HepG2 (cell line): ENCODE measurements around the gene EEPD1. TPM values are rescaled to one million over a fixed set of nuclear protein-coding genes. Genes with fewer than 3 reads are reported as not detected.

Source experiments
- ATAC-seq: fragments of 200-7000 bp; cut with Tn5 transposase; 3 replicates; pipeline ENCODE4 v1.9.1; 2020; ENCODE audit warnings: mild to moderate bottlenecking, moderate library complexity
- BruUV-seq: library from RNA; stranded (reverse); fragments of 400-500 nt; replicated peaks from 2 replicates; lab custom pipeline; 2021; lab: Mats Ljungman, UMichigan
- CTCF ChIA-PET: fragments of 300-600 bp; formaldehyde crosslinking; extraction: SDS; loops from one replicate; lab custom pipeline; 2021; ENCODE audit warnings: low total read pairs, inconsistent platforms, low intra/inter-chr PET ratio; lab: Yijun Ruan, JAX
- POLR2A ChIA-PET: fragments of 350-600 bp; sonication (Branson Sonifier 250); formaldehyde crosslinking; loops from one replicate; lab custom pipeline; 2020; ENCODE audit warnings: antibody characterized with exemption, inconsistent platforms; lab: Yijun Ruan, JAX
- DNase-seq: peaks from one replicate; pipeline ENCODE4 v3.0.0-alpha.2; 2015; ENCODE audit warnings: low spot score
- FAIRE-seq: peaks from 3 replicates; lab custom pipeline; 2011; peaks lifted over from hg19 to GRCh38; lab: Jason Lieb, UNC
- H2AFZ ChIP-seq: one replicate; pipeline ENCODE4 v1.6.1; 2011; ENCODE audit warnings: low read length, inconsistent platforms
- H3K27ac ChIP-seq: fragments of 300-600 bp; 3 replicates; pipeline ENCODE4 v1.8.0; 2011; ENCODE audit warnings: mixed run types, mild to moderate bottlenecking, mixed read lengths, low read length, inconsistent platforms; ENCODE audit not compliant: insufficient read depth; ENCODE audit errors: extremely low read length
- H3K27me3 ChIP-seq, 2 experiments: fragments of 200-600 bp in 1 of 2; 2 replicates in 1 of 2; 3 replicates in 1 of 2; pipeline versions ENCODE4 v1.6.0 to v1.8.0; 2011; ENCODE audit warnings: low read length in 2 of 2, mild to moderate bottlenecking in 2 of 2, moderate library complexity in 2 of 2, inconsistent platforms in 1 of 2; ENCODE audit not compliant: insufficient read depth in 2 of 2, control insufficient read depth in 1 of 2
- H3K36me3 ChIP-seq, 2 experiments: fragments of 200-600 bp in 1 of 2; replicated peaks in 1 of 2; 2 replicates in 1 of 2; 3 replicates in 1 of 2; pipeline versions ENCODE4 v1.5.1 to v1.8.0; 2011; ENCODE audit warnings: low read length in 2 of 2, inconsistent platforms in 1 of 2; ENCODE audit not compliant: insufficient read depth in 2 of 2, control insufficient read depth in 1 of 2
- H3K4me1 ChIP-seq: 2 replicates; pipeline ENCODE4 v1.5.1; 2012; ENCODE audit warnings: low read length, inconsistent platforms; ENCODE audit not compliant: insufficient read depth
- H3K4me2 ChIP-seq: 2 replicates; pipeline ENCODE4 v1.6.0; 2011; ENCODE audit warnings: low read depth, low read length, inconsistent platforms
- H3K4me3 ChIP-seq, 3 experiments: fragments of 200-600 bp in 1 of 3; sonication (generic), shearing (Covaris generic) in 1 of 3; replicated peaks in 1 of 3; 2 replicates each; pipeline ENCODE4 v1.5.1; 2011 to 2016; ENCODE audit warnings: low read length in 3 of 3, inconsistent platforms in 2 of 3, low read depth in 2 of 3, mild to moderate bottlenecking in 2 of 3, control low read depth in 1 of 3, mixed read lengths in 1 of 3; ENCODE audit not compliant: insufficient read depth in 1 of 3
- H3K79me2 ChIP-seq: one replicate; pipeline ENCODE4 v1.6.1; 2011; ENCODE audit warnings: low read length, inconsistent platforms; ENCODE audit not compliant: insufficient read depth
- H3K9ac ChIP-seq: 2 replicates; pipeline ENCODE4 v1.6.0; 2011; ENCODE audit warnings: mild to moderate bottlenecking, low read depth, low read length, inconsistent platforms; ENCODE audit not compliant: insufficient read depth
- H3K9me3 ChIP-seq: 2 replicates; pipeline ENCODE4 v1.5.1; 2012; ENCODE audit warnings: mild to moderate bottlenecking, low read length
- H4K20me1 ChIP-seq: 2 replicates; pipeline ENCODE4 v1.6.0; 2011; ENCODE audit warnings: inconsistent platforms, mild to moderate bottlenecking, low read length, moderate library complexity; ENCODE audit not compliant: insufficient read depth
- ARHGAP35 ChIP-seq: sonication (generic); formaldehyde crosslinking; IDR thresholded peaks from 2 replicates; pipeline ENCODE4 v1.9.0; 2022; ENCODE audit warnings: mild to moderate bottlenecking, inconsistent platforms, moderate library complexity, missing genetic modification reagents, borderline replicate concordance
- EEA1 ChIP-seq: sonication (generic); formaldehyde crosslinking; IDR thresholded peaks from 2 replicates; pipeline ENCODE4 v1.5.1; 2020; ENCODE audit warnings: mild to moderate bottlenecking, missing genetic modification reagents, borderline replicate concordance
- IKZF1 ChIP-seq: fragments of 450-650 bp; IDR thresholded peaks from 2 replicates; pipeline ENCODE4 v1.7.1; 2016
- IRX3 ChIP-seq: sonication (generic); formaldehyde crosslinking; IDR thresholded peaks from 2 replicates; pipeline ENCODE4 v1.8.1; 2023; ENCODE audit warnings: mild to moderate bottlenecking, low read depth, missing genetic modification reagents, borderline replicate concordance
- MLLT10 ChIP-seq: sonication (generic); formaldehyde crosslinking; IDR thresholded peaks from 2 replicates; pipeline ENCODE4 v1.4.0; 2020; ENCODE audit warnings: missing genetic modification reagents
- MTF1 ChIP-seq: sonication (generic); formaldehyde crosslinking; IDR thresholded peaks from 2 replicates; pipeline ENCODE4 v1.5.0; 2020; ENCODE audit warnings: missing genetic modification reagents
- MXD4 ChIP-seq: IDR thresholded peaks from 2 replicates; pipeline ENCODE4 v1.6.1; 2016; ENCODE audit warnings: mild to moderate bottlenecking, missing biosample characterization, missing genetic modification reagents
- RBM39 ChIP-seq: fragments of 200-400 bp; formaldehyde crosslinking; IDR thresholded peaks from one replicate; pipeline ENCODE4 v1.6.1; 2018; ENCODE audit warnings: antibody characterized with exemption, mild to moderate bottlenecking, low read depth, low read length; ENCODE audit not compliant: poor library complexity, severe bottlenecking
- SP2 ChIP-seq: sonication (generic); formaldehyde crosslinking; IDR thresholded peaks from 2 replicates; pipeline ENCODE4 v1.5.1; 2020; ENCODE audit warnings: mild to moderate bottlenecking, missing genetic modification reagents
- ZNF660 ChIP-seq: sonication (generic); formaldehyde crosslinking; IDR thresholded peaks from 2 replicates; pipeline ENCODE4 v1.5.1; 2020; ENCODE audit warnings: mild to moderate bottlenecking, low read depth, missing genetic modification reagents, borderline replicate concordance
- ZNF747 ChIP-seq: sonication (generic); formaldehyde crosslinking; IDR thresholded peaks from 2 replicates; pipeline ENCODE4 v1.8.1; 2023; ENCODE audit warnings: missing genetic modification reagents, mild to moderate bottlenecking, borderline replicate concordance
- ZNF792 ChIP-seq: IDR thresholded peaks from 2 replicates; pipeline ENCODE4 v1.6.1; 2016
- WGBS: methylation state at CpG from one replicate; pipeline ENCODE4 v1.1.6; 2017; ENCODE audit warnings: low lambda C conversion rate; 5-methylcytosine and 5-hydroxymethylcytosine counted together
- in situ Hi-C: cut with HindIII; loops from 2 replicates; pipeline ENCODE4 v1.10.0; 2017; ENCODE audit warnings: low pct_unique_long_range_greater_than_20kb; ENCODE audit not compliant: extremely low pct_ligation_motif_present
- intact Hi-C: fragments of 100-400 bp; cut with micrococcal nuclease; formaldehyde crosslinking; loops from one replicate; pipeline ENCODE4 v1.10.0; 2022; ENCODE audit not compliant: unreplicated experiment
- polyA plus RNA-seq, 8 experiments: library from polyadenylated mRNA; depleted of rRNA in 3 of 8; stranded (reverse) in 7 of 8; unstranded in 1 of 8; fragments of >200 nt; fragmentation: Illumina TruSeq in 4 of 8; extraction: Trizol in 4 of 8; gene quantifications; 2 replicates each; pipeline versions ENCODE4 v1.2.1 to v1.2.3, GENCODE V29; 2011 to 2016; ENCODE audit warnings: low read depth in 4 of 8, missing spikeins in 1 of 8, mixed read lengths in 1 of 8; ENCODE audit not compliant: insufficient read depth in 1 of 8
- total RNA-seq, 5 experiments: library from RNA; depleted of rRNA; stranded (reverse); fragments of >200 nt; fragmentation: Illumina TruSeq; extraction: Trizol; gene quantifications; 2 replicates each; pipeline ENCODE4 v1.2.3, GENCODE V29; 2016; ENCODE audit warnings: low read depth in 1 of 5
- TF ChIP-seq, protein P1 (sequence below): sonication (generic); formaldehyde crosslinking; IDR thresholded peaks from 2 replicates; pipeline ENCODE4 v1.8.1; 2023; ENCODE audit warnings: mild to moderate bottlenecking, inconsistent platforms, moderate library complexity, missing genetic modification reagents, borderline replicate concordance
- TF ChIP-seq, protein P2 (sequence below): sonication (generic); formaldehyde crosslinking; IDR thresholded peaks from 2 replicates; pipeline ENCODE4 v1.4.0; 2020; ENCODE audit warnings: missing genetic modification reagents; ENCODE audit errors: not compliant biosample characterization
- TF ChIP-seq, protein P3 (sequence below): sonication (generic); formaldehyde crosslinking; IDR thresholded peaks from 2 replicates; pipeline ENCODE4 v1.5.0; 2020; ENCODE audit warnings: missing genetic modification reagents, mild to moderate bottlenecking, borderline replicate concordance
- TF ChIP-seq, protein P4 (sequence below): IDR thresholded peaks from 2 replicates; pipeline ENCODE4 v1.6.1; 2016; ENCODE audit warnings: low read depth

The EEPD1 gene
- total and polyA plus RNA-seq, 2 of the 13 experiments (the other 11 are each of a cell fraction or from before 2014, with no cell fraction given), result 10.1 to 16.4 TPM

DNA sequence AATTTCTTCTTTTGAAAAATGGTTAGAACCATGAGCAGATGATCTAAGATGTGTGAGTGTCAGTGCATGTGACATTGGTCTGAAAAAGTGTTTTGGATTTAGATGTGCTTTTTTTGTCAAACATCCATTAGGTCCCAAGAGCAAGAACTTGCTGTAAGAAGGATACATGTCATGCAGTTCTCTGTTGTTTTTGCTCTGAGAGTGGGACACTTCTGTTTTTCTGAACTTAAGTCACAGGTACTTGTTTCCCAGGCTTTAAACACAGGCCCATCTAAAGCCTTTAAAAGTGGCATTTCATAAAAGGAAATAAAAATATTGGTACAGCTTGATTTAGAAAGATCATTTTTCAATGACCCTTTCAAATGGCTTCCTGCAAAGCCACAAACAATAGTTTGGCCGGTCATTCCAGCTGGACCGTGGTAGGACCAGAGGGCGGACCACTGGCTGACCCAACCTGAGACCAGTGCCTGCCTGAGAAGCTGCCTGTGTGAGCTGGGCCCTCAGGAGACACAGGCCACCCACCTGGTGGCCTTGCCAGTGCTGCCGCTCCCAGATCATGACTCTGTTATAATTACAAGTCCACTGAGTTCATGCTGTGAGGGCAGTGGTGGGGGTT lies 92.7 kb downstream of the EEPD1 start (continued):
- TF ChIP-seq IKZF1 (no peak), ZNF747 (CRISPR knock-in tag) (no peak), EEA1 (CRISPR knock-in tag) (no peak), RBM39 (no peak)
- TF ChIP-seq, protein P1, sequence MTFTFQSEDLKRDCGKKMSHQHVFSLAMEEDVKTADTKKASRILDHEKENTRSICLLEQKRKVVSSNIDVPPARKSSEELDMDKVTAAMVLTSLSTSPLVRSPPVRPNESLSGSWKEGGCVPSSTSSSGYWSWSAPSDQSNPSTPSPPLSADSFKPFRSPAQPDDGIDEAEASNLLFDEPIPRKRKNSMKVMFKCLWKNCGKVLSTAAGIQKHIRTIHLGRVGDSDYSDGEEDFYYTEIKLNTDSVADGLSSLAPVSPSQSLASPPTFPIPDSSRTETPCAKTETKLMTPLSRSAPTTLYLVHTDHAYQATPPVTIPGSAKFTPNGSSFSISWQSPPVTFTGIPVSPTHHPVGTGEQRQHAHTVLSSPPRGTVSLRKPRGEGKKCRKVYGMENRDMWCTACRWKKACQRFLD, result no peak
- TF ChIP-seq, protein P2, sequence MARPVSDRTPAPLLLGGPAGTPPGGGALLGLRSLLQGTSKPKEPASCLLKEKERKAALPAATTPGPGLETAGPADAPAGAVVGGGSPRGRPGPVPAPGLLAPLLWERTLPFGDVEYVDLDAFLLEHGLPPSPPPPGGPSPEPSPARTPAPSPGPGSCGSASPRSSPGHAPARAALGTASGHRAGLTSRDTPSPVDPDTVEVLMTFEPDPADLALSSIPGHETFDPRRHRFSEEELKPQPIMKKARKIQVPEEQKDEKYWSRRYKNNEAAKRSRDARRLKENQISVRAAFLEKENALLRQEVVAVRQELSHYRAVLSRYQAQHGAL (CRISPR knock-in tag), result no peak

DNA sequence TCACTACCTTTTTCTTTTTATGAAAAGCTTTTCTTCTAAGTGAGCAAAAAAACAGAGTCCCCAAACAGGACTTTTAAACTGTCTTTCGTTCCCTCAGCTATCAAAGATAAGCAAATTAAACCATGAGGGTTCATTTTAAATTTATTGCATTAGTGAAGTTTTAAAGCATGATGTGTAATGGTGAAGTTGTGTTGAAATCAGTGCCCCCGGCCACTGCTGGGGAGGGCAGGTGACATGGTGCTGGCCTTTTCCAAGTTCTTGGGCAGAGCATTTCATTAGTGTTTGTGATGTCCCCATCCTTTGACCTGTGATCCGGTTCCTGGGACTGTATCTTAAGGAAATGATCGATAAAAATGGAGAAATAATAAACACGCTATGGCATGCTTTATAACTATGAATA lies 96.0 kb downstream of the EEPD1 start:
- CTCF ChIA-PET, result no interaction called here
- POLR2A ChIA-PET, result interaction anchor here (1.4 kb wide), 1 partner anchor 9 kb away, joined by 3 read pairs; no protein-coding TSS in a partner anchor

More for the DNA sequence above, 96.0 kb downstream of the EEPD1 start:
- TF ChIP-seq SP2 (CRISPR knock-in tag) (no peak), MXD4 (CRISPR knock-in tag) (no peak), MTF1 (no peak), IRX3 (CRISPR knock-in tag) (no peak), ARHGAP35 (CRISPR knock-in tag) (no peak), MLLT10 (no peak), ZNF660 (no peak), ZNF792 (CRISPR knock-in tag) (no peak)
- TF ChIP-seq, protein P3, sequence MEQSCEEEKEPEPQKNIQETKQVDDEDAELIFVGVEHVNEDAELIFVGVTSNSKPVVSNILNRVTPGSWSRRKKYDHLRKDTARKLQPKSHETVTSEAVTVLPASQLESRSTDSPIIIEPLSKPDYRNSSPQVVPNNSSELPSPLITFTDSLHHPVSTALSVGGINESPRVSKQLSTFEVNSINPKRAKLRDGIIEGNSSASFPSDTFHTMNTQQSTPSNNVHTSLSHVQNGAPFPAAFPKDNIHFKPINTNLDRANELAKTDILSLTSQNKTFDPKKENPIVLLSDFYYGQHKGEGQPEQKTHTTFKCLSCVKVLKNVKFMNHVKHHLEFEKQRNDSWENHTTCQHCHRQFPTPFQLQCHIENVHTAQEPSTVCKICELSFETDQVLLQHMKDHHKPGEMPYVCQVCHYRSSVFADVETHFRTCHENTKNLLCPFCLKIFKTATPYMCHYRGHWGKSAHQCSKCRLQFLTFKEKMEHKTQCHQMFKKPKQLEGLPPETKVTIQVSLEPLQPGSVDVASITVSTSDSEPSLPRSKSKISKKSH (CRISPR knock-in tag), result no peak
- TF ChIP-seq, protein P4, sequence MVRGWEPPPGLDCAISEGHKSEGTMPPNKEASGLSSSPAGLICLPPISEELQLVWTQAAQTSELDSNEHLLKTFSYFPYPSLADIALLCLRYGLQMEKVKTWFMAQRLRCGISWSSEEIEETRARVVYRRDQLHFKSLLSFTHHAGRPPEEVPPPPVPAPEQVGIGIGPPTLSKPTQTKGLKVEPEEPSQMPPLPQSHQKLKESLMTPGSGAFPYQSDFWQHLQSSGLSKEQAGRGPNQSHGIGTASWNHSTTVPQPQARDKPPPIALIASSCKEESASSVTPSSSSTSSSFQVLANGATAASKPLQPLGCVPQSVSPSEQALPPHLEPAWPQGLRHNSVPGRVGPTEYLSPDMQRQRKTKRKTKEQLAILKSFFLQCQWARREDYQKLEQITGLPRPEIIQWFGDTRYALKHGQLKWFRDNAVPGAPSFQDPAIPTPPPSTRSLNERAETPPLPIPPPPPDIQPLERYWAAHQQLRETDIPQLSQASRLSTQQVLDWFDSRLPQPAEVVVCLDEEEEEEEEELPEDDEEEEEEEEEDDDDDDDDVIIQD (CRISPR knock-in tag), result no peak
- TF ChIP-seq, all 625 proteins: peak for 0
- FAIRE-seq (no peak), DNase-seq (no peak), ATAC-seq (no peak)
- no peak overlapping the region for H3K9ac ChIP-seq
- intact Hi-C loops (no loop called here), in situ Hi-C loops (no loop called here)
- no peak overlapping the region for H3K4me2 ChIP-seq
- H4K20me1 ChIP-seq, result no peaks in the 10 kb centered on the region
- no peak overlapping the region for H2AFZ ChIP-seq
- no peaks in the 10 kb centered on the region for H3K79me2 ChIP-seq
- no peaks in the 10 kb centered on the region for H3K9me3 ChIP-seq
- H3K4me3 ChIP-seq, result no peak overlapping the region
- 79% methylated on average over 5 of the region's 5 CpGs for WGBS
- peaks cover 2 to 5% of the 10 kb centered on the region in 2 experiments; a peak in 2 of 5 replicates for H3K36me3 ChIP-seq
- BruUV-seq, result no TSS peak
- no peaks in the 10 kb centered on the region for H3K4me1 ChIP-seq
- no peaks in the 10 kb centered on the region for H3K27me3 ChIP-seq
- no peak overlapping the region for H3K27ac ChIP-seq
